Effector memory CD4-positive, alpha-beta T cell (primary cell): ENCODE measurements around the gene DNAJB2.
"Not testable (repeated sequence)": the region's sequence is repeated elsewhere in the genome, so short reads cannot be mapped to it uniquely, and the experiment has no call there.

ENCODE experiments used
- DNase-seq, 3 donors: peaks; one replicate each; pipeline ENCODE4 v3.0.0-alpha.2; 2020
- H3K27ac ChIP-seq: 2 replicates; pipeline ENCODE4 v1.7.0; 2013; ENCODE audit warnings: mild to moderate bottlenecking, low read length, moderate library complexity; ENCODE audit not compliant: insufficient read depth, poor library complexity, severe bottlenecking
- H3K27me3 ChIP-seq: replicated peaks from 2 replicates; pipeline ENCODE4 v1.7.0; 2013; ENCODE audit warnings: mild to moderate bottlenecking, low read length; ENCODE audit not compliant: insufficient read depth, control insufficient read depth, poor library complexity, severe bottlenecking
- H3K36me3 ChIP-seq: 2 replicates; pipeline ENCODE4 v1.7.0; 2013; ENCODE audit warnings: mild to moderate bottlenecking, low read length, moderate library complexity; ENCODE audit not compliant: control insufficient read depth, insufficient read depth
- H3K4me1 ChIP-seq: 2 replicates; pipeline ENCODE4 v1.7.0; 2013; ENCODE audit warnings: low read length, mild to moderate bottlenecking; ENCODE audit not compliant: control insufficient read depth, insufficient read depth, poor library complexity, severe bottlenecking
- H3K4me3 ChIP-seq: 2 replicates; pipeline ENCODE4 v1.7.0; 2013; ENCODE audit warnings: low read length, low read depth, mild to moderate bottlenecking; ENCODE audit not compliant: insufficient read depth, poor library complexity, severe bottlenecking
- H3K9me3 ChIP-seq: 2 replicates; pipeline ENCODE4 v1.7.0; 2013; ENCODE audit warnings: mild to moderate bottlenecking, low read length, moderate library complexity; ENCODE audit not compliant: control insufficient read depth

DNAJB2 gene

GRCh38 chr2:219284501-219285372, 5.6 kb downstream of the DNAJB2 start:
- Histone ChIP-seq H3K4me3 (no peak overlapping the region), H3K4me1 (peaks cover 6% of the 10 kb centered on the region), H3K9me3 (no peaks in the 10 kb centered on the region), H3K27me3 (no peaks in the 10 kb centered on the region), H3K36me3 (peaks cover 62% of the 10 kb centered on the region), H3K27ac (no peak overlapping the region)
- DNase-seq = no peak

- no peak for DNase-seq
- no peaks in the 10 kb centered on the region for H3K27me3 ChIP-seq
- no peak overlapping the region for H3K27ac ChIP-seq
- H3K4me1 ChIP-seq = peaks cover under 1% of the 10 kb centered on the region
- H3K9me3 ChIP-seq = no peaks in the 10 kb centered on the region
- no peak overlapping the region for H3K4me3 ChIP-seq
- peaks cover 62% of the 10 kb centered on the region for H3K36me3 ChIP-seq
Measured at GRCh38 chr2:219285373-219285735, 6.2 kb downstream of the DNAJB2 start.

GRCh38 chr2:219285894-219286425, 6.8 kb downstream of the DNAJB2 start:
- Histone ChIP-seq H3K27me3 (no peaks in the 10 kb centered on the region), H3K4me1 (no peaks in the 10 kb centered on the region), H3K4me3 (no peak overlapping the region), H3K36me3 (peaks cover 55% of the 10 kb centered on the region), H3K27ac (no peak overlapping the region), H3K9me3 (no peaks in the 10 kb centered on the region)
- DNase-seq = no peak

- no peaks in the 10 kb centered on the region for H3K4me1 ChIP-seq
- DNase-seq = no peak
- no peak overlapping the region for H3K4me3 ChIP-seq
- peaks cover 49% of the 10 kb centered on the region for H3K36me3 ChIP-seq
- no peak overlapping the region for H3K27ac ChIP-seq
- H3K27me3 ChIP-seq = no peaks in the 10 kb centered on the region
- H3K9me3 ChIP-seq = no peaks in the 10 kb centered on the region
Measured at GRCh38 chr2:219286436-219287115, 7.4 kb downstream of the DNAJB2 start.

DNA sequence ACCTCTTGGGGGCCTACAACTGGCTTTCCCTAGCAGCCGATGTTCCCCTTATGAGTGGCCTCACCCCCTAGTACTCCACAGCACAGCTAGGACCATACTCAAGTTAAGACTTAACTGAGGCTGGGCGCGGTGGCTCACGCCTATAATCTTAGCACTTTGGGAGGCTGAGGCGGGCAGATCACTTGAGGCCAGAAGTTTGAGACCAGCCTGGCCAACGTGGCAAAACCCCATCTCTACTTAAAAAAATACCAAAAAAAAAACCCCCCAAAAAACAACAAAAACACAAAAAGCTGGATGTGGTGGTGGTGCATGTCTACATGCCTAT, 7.9 kb downstream of the DNAJB2 start:
- DNase-seq, H3K27ac ChIP-seq, H3K9me3 ChIP-seq, H3K4me1 ChIP-seq, H3K27me3 ChIP-seq, H3K4me3 ChIP-seq: not testable (repeated sequence)
- H3K36me3 ChIP-seq = peaks cover 44% of the 10 kb centered on the region

DNA sequence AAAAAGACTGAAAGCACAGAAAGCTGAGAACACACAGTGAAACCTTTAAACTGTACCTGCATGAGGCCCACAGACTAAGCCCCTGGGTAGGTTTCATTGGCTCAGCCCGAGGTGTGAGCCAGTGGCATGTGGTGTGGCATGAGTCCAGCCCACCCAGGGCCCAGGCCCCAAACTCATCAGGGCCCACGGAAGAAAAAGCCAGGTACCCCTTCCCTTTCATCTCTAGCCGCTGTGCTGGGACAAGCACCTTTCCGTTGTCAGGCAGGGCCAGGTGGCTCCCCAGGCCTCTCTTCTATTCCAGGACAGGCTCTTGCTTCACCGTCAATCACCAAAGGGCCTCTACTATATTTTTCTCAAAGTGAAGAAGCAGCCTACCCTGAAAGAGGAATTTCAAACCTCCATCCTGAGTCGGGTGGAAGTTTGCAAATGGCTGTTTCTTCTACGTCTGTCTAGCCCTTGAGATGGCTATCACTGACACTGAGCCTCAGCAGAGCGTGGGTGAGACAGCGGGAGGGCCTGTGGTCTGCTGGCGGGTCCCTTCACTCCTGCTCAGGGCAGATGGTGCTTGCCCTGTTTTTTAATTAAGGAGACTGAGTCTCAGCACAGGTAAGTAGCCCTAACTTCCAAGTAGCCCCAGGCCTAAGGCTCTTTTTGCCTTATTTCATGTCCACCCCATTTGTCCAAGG, 8.6 kb downstream of the DNAJB2 start:
- no peak overlapping the region for H3K4me3 ChIP-seq
- H3K9me3 ChIP-seq = no peaks in the 10 kb centered on the region
- H3K36me3 ChIP-seq = peaks cover 38% of the 10 kb centered on the region
- H3K27me3 ChIP-seq = no peaks in the 10 kb centered on the region
- no peak overlapping the region for H3K27ac ChIP-seq
- DNase-seq = no peak
- no peaks in the 10 kb centered on the region for H3K4me1 ChIP-seq

- DNase-seq = no peak
- peaks cover 23% of the 10 kb centered on the region for H3K36me3 ChIP-seq
- H3K9me3 ChIP-seq = no peaks in the 10 kb centered on the region
- H3K4me3 ChIP-seq = no peak overlapping the region
- no peaks in the 10 kb centered on the region for H3K4me1 ChIP-seq
- no peak overlapping the region for H3K27ac ChIP-seq
- H3K27me3 ChIP-seq = no peaks in the 10 kb centered on the region
Measured at GRCh38 chr2:219289195-219289536, 10.0 kb downstream of the DNAJB2 start.

GRCh38 chr2:219289537-219290361, 10.6 kb downstream of the DNAJB2 start:
- Histone ChIP-seq H3K4me1 (no peaks in the 10 kb centered on the region), H3K27me3 (no peaks in the 10 kb centered on the region), H3K27ac (no peak overlapping the region), H3K9me3 (no peaks in the 10 kb centered on the region), H3K4me3 (no peak overlapping the region), H3K36me3 (peaks cover 18% of the 10 kb centered on the region)
- no peak for DNase-seq

- no peaks in the 10 kb centered on the region for H3K9me3 ChIP-seq
- H3K27ac ChIP-seq = no peak overlapping the region
- no peak for DNase-seq
- H3K36me3 ChIP-seq = peaks cover 9% of the 10 kb centered on the region
- no peaks in the 10 kb centered on the region for H3K27me3 ChIP-seq
- no peak overlapping the region for H3K4me3 ChIP-seq
- peaks cover 4% of the 10 kb centered on the region for H3K4me1 ChIP-seq
Measured at GRCh38 chr2:219290381-219291171, 11.4 kb downstream of the DNAJB2 start.
